Astrocyte (in vitro differentiated cells and primary cell): ENCODE measurements around the gene CAMKK2. TPM values are rescaled to one million over a fixed set of nuclear protein-coding genes. Genes with fewer than 3 reads are reported as not detected.

Experiments used
- DNase-seq: peaks from one replicate; pipeline ENCODE4 v3.0.0-alpha.2; 2010; ENCODE audit warnings: low read depth
- FAIRE-seq: peaks from 2 replicates; lab custom pipeline; 2011; peaks lifted over from hg19 to GRCh38; lab: Jason Lieb, UNC
- H2AFZ ChIP-seq: 2 replicates; pipeline ENCODE4 v1.6.0; 2012; ENCODE audit warnings: low read depth, low read length, inconsistent platforms
- H3K27ac ChIP-seq: 2 replicates; pipeline ENCODE4 v1.5.1; 2011; ENCODE audit warnings: low read depth, low read length, inconsistent platforms
- H3K27me3 ChIP-seq: 2 replicates; pipeline ENCODE4 v1.6.0; 2011; ENCODE audit warnings: low read length, inconsistent platforms; ENCODE audit not compliant: insufficient read depth
- H3K36me3 ChIP-seq: 2 replicates; pipeline ENCODE4 v1.5.1; 2011; ENCODE audit warnings: low read length, inconsistent platforms; ENCODE audit not compliant: insufficient read depth
- H3K4me1 ChIP-seq: 2 replicates; pipeline ENCODE4 v1.5.1; 2011; ENCODE audit warnings: low read length, inconsistent platforms; ENCODE audit not compliant: insufficient read depth
- H3K4me2 ChIP-seq: 2 replicates; pipeline ENCODE4 v1.6.0; 2012; ENCODE audit warnings: low read length, inconsistent platforms
- H3K4me3 ChIP-seq: 2 replicates; pipeline ENCODE4 v1.5.1; 2011; ENCODE audit warnings: low read depth, mild to moderate bottlenecking, low read length, inconsistent platforms; ENCODE audit not compliant: insufficient read depth
- H3K79me2 ChIP-seq: 2 replicates; pipeline ENCODE4 v1.6.0; 2012; ENCODE audit warnings: mild to moderate bottlenecking, low read length, inconsistent platforms; ENCODE audit not compliant: insufficient read depth
- H3K9ac ChIP-seq: 2 replicates; pipeline ENCODE4 v1.6.0; 2012; ENCODE audit warnings: mild to moderate bottlenecking, low read length, inconsistent platforms
- H3K9me3 ChIP-seq: 2 replicates; pipeline ENCODE4 v1.5.1; 2012; ENCODE audit warnings: low read depth, mild to moderate bottlenecking, low read length, inconsistent platforms; ENCODE audit not compliant: insufficient read depth
- H4K20me1 ChIP-seq: 2 replicates; pipeline ENCODE4 v1.6.0; 2012; ENCODE audit warnings: low read length, inconsistent platforms; ENCODE audit not compliant: insufficient read depth
- H3K27ac Mint-ChIP-seq: one replicate; pipeline ENCODE4 v1.8.0; 2021; ENCODE audit warnings: mild to moderate bottlenecking, mixed read lengths; ENCODE audit not compliant: unreplicated experiment
- H3K27me3 Mint-ChIP-seq: one replicate; pipeline ENCODE4 v1.8.0; 2021; ENCODE audit warnings: low read depth, mixed read lengths; ENCODE audit not compliant: unreplicated experiment
- H3K36me3 Mint-ChIP-seq: one replicate; pipeline ENCODE4 v1.8.0; 2021; ENCODE audit warnings: low read depth, mixed read lengths; ENCODE audit not compliant: unreplicated experiment
- H3K4me1 Mint-ChIP-seq: one replicate; pipeline ENCODE4 v1.8.0; 2021; ENCODE audit warnings: low read depth, mixed read lengths; ENCODE audit not compliant: unreplicated experiment
- H3K4me3 Mint-ChIP-seq: one replicate; pipeline ENCODE4 v1.8.0; 2021; ENCODE audit warnings: mild to moderate bottlenecking, moderate library complexity, mixed read lengths; ENCODE audit not compliant: unreplicated experiment
- H3K9me3 Mint-ChIP-seq: one replicate; pipeline ENCODE4 v1.8.0; 2021; ENCODE audit warnings: mild to moderate bottlenecking, mixed read lengths; ENCODE audit not compliant: unreplicated experiment
- EZH2 ChIP-seq: IDR thresholded peaks from 2 replicates; pipeline ENCODE4 v1.6.1; 2012; ENCODE audit warnings: mild to moderate bottlenecking, low read length, inconsistent platforms; ENCODE audit not compliant: insufficient read depth
- total RNA-seq: library from RNA; stranded (reverse); gene quantifications from 2 replicates; pipeline ENCODE4 v1.2.1, GENCODE V29; 2021
- TF ChIP-seq, protein P1 (sequence below): IDR thresholded peaks from 2 replicates; pipeline ENCODE4 v1.5.1; 2011; ENCODE audit warnings: low read depth, mild to moderate bottlenecking, inconsistent platforms, low read length, moderate library complexity; ENCODE audit not compliant: insufficient read depth

Gene CAMKK2
- total RNA-seq, 1 donor from 2014 or later = 22.0 TPM

DNA sequence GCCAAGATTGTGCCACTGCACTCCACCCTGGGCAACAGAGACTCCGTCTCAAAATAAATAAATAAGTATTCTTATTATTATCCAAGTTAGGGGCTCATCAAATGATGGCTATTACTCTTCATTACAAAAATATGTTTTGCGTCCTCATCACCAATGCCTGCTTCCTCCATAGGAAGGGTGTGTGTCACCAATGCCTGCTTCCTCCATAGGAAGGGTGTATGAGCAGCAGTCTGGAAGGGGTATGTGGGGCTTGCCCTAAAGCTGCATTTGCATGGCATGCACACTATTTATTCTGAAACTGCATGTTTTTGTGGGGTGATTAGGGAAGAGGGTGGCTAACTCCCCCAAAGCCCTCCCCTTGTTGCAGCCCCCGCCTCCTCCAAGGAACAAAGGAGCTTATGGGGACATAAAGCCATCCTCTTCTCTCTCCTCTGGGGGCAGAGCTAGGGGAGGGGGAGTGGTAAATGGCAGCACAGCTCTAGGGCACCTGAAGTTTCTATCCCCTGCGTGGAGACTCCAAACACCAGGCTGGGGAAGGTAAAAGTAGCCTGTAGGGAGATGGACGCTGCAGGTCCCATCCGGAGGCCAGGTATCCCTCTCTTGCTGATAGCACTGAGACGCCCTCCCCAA, 1.3 kb downstream of the CAMKK2 start:
- Histone ChIP-seq H3K4me2 (peak overlapping the region; percentile 98), H3K4me1 (peaks cover 16% of the 10 kb centered on the region), H3K36me3 (no peaks in the 10 kb centered on the region), H3K9me3 (no peaks in the 10 kb centered on the region), H3K79me2 (peaks cover 31% of the 10 kb centered on the region), H2AFZ (peak overlapping the region; percentile 78), H3K4me3 (peak overlapping the region; percentile 87), H3K27ac (no peak overlapping the region), H3K27me3 (no peaks in the 10 kb centered on the region), H3K9ac (peak overlapping the region; percentile 86), H4K20me1 (peaks cover 31% of the 10 kb centered on the region)
- Mint-ChIP-seq H3K27me3 (no peaks in the 10 kb centered on the region), H3K4me1 (peaks cover 2% of the 10 kb centered on the region), H3K27ac (peak overlapping the region; percentile 72), H3K4me3 (peak overlapping the region; percentile 92), H3K9me3 (no peaks in the 10 kb centered on the region), H3K36me3 (peaks cover 6% of the 10 kb centered on the region)
- DNase-seq (no peak), FAIRE-seq (no peak)
- TF ChIP-seq, protein P1, sequence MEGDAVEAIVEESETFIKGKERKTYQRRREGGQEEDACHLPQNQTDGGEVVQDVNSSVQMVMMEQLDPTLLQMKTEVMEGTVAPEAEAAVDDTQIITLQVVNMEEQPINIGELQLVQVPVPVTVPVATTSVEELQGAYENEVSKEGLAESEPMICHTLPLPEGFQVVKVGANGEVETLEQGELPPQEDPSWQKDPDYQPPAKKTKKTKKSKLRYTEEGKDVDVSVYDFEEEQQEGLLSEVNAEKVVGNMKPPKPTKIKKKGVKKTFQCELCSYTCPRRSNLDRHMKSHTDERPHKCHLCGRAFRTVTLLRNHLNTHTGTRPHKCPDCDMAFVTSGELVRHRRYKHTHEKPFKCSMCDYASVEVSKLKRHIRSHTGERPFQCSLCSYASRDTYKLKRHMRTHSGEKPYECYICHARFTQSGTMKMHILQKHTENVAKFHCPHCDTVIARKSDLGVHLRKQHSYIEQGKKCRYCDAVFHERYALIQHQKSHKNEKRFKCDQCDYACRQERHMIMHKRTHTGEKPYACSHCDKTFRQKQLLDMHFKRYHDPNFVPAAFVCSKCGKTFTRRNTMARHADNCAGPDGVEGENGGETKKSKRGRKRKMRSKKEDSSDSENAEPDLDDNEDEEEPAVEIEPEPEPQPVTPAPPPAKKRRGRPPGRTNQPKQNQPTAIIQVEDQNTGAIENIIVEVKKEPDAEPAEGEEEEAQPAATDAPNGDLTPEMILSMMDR = no peak
- TF ChIP-seq EZH2 = no peak

DNA sequence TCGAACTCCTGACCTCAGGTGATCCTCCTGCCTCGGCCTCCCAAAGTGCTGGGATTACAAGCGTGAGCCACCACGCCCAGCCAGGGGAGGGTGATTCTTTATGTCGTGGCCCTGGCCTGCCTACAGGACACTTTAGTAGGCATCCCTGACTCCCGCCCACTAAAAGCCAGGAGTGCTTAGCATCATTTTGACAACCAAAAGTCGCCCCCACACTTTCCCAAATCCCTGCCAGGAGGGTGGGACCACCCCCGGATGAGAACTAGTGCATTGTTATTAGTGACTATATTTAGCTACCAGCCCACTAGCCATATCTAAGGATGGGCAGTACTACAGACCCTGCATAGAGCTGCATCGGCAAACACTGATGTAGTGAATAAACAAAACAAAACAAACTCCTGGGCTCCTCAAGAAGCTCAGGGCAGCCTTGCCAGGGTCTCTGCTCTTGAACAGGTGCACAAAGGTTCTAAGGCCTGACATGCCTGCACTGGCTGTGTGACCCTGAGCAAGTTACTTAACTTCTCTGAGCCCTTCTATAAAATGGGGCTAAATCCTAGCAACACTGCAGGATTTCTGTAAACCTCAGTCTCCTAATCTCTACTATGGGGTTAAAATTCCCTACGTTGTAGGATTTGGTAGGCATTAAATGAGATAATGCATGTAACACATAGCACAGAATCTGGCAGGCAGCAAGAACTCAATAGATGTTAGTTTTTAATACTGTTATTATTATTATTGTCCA, 2.2 kb downstream of the CAMKK2 start:
- peaks cover 31% of the 10 kb centered on the region for H4K20me1 ChIP-seq
- no peak overlapping the region for H3K4me3 ChIP-seq

More for the DNA sequence above, 2.2 kb downstream of the CAMKK2 start:
- no peaks in the 10 kb centered on the region for H3K9me3 ChIP-seq
- no peak overlapping the region for H2AFZ ChIP-seq
- Mint-ChIP-seq H3K4me1 (peaks cover 2% of the 10 kb centered on the region), H3K4me3 (no peak overlapping the region), H3K9me3 (no peaks in the 10 kb centered on the region), H3K27me3 (no peaks in the 10 kb centered on the region), H3K27ac (no peak overlapping the region), H3K36me3 (peaks cover 10% of the 10 kb centered on the region)
- DNase-seq = no peak
- H3K27ac ChIP-seq = no peak overlapping the region
- TF ChIP-seq, protein P1 = no peak
- no peak for TF ChIP-seq EZH2
- H3K4me1 ChIP-seq = peaks cover 16% of the 10 kb centered on the region
- no peaks in the 10 kb centered on the region for H3K27me3 ChIP-seq
- peaks cover 31% of the 10 kb centered on the region for H3K79me2 ChIP-seq
- FAIRE-seq = no peak
- H3K4me2 ChIP-seq = no peak overlapping the region
- no peak overlapping the region for H3K9ac ChIP-seq
- H3K36me3 ChIP-seq = no peaks in the 10 kb centered on the region
